ENCODE measurements around the gene PCDH19. TPM values are rescaled to one million over a fixed set of nuclear protein-coding genes. Genes with fewer than 3 reads are reported as not detected.
A peak's percentile ranks its signal among the peaks of the same experiment; 100 is the strongest.
"Not testable (repeated sequence)": the region's sequence is repeated elsewhere in the genome, so short reads cannot be mapped to it uniquely, and the experiment has no call there.

Gene PCDH19, protein sequence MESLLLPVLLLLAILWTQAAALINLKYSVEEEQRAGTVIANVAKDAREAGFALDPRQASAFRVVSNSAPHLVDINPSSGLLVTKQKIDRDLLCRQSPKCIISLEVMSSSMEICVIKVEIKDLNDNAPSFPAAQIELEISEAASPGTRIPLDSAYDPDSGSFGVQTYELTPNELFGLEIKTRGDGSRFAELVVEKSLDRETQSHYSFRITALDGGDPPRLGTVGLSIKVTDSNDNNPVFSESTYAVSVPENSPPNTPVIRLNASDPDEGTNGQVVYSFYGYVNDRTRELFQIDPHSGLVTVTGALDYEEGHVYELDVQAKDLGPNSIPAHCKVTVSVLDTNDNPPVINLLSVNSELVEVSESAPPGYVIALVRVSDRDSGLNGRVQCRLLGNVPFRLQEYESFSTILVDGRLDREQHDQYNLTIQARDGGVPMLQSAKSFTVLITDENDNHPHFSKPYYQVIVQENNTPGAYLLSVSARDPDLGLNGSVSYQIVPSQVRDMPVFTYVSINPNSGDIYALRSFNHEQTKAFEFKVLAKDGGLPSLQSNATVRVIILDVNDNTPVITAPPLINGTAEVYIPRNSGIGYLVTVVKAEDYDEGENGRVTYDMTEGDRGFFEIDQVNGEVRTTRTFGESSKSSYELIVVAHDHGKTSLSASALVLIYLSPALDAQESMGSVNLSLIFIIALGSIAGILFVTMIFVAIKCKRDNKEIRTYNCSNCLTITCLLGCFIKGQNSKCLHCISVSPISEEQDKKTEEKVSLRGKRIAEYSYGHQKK (N-terminal part only)
- total RNA-seq = under 0.01 TPM in 2 replicates

DNA sequence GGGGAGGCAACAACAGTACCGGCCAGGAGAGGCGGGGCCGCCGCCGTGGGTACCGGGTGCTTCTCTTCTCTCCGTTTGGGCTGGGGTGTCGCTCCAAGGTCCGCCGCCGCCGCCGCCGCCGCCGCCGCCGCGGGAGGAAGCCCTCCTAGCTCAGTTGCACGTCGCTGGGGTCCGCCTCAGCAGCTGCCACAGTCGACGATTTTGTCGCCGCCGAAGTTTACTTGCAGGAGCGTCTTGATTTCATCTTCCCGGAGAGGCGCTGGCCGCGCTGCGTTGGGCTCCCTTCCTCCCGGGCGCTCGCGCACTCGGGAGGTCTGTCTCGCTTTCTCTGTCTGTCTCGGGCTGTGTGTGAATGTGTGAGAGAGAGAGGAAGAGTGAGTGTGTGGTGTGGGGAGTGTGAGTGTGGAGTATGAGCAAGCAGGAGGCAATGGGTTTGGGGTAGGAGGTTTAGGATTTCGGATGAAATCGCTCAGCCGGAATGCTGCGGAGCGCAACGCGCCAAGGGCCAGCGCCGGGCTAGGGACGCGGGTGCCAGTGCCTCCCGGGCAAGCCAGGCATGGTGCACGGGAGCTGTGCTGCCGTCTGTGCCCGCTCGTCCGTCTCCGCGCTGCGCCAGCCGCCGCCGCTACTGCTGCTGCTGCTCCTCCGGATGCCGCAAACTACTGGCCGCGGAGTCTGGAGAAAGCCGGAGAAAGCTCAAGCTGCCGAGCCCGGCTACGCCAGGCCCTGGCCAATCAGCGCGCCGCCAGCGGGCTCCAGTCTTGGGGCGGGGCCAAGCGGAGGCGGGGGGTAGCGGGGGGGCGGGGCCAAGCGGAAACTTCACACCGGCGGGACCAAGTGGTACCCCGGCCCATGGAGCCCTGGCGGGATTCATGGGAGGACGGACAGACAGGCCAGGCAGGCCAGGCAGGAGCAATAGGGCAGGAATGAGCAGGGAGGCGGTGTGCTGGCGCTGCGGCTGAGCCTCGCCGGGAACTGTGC lies at the start of gene PCDH19:
Gene PCDH19, minus strand, starts transcription at position 664 of the 981 bp plus-strand sequence. CDS start 1,676 bp downstream, outside the sequence.
- Histone ChIP-seq H3K27me3 (ENCODE audit: control insufficient read depth, insufficient read depth, low read length) (peaks cover 15% of the 10 kb centered on the region), H3K36me3 (ENCODE audit: control insufficient read depth, insufficient read depth, low read length) (no peaks in the 10 kb centered on the region), H3K4me3 (ENCODE audit: low read depth, low read length) (peak within 1 kb of the TSS; percentile 27)
- DNase-seq (ENCODE audit: low read depth) = peak; percentile 32
- TF ChIP-seq, protein P1, sequence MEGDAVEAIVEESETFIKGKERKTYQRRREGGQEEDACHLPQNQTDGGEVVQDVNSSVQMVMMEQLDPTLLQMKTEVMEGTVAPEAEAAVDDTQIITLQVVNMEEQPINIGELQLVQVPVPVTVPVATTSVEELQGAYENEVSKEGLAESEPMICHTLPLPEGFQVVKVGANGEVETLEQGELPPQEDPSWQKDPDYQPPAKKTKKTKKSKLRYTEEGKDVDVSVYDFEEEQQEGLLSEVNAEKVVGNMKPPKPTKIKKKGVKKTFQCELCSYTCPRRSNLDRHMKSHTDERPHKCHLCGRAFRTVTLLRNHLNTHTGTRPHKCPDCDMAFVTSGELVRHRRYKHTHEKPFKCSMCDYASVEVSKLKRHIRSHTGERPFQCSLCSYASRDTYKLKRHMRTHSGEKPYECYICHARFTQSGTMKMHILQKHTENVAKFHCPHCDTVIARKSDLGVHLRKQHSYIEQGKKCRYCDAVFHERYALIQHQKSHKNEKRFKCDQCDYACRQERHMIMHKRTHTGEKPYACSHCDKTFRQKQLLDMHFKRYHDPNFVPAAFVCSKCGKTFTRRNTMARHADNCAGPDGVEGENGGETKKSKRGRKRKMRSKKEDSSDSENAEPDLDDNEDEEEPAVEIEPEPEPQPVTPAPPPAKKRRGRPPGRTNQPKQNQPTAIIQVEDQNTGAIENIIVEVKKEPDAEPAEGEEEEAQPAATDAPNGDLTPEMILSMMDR (IDR thresholded peaks at IDR 0.05; ENCODE audit: insufficient read depth, low read length, severe bottlenecking) = no peak
- FAIRE-seq = no peak

DNA sequence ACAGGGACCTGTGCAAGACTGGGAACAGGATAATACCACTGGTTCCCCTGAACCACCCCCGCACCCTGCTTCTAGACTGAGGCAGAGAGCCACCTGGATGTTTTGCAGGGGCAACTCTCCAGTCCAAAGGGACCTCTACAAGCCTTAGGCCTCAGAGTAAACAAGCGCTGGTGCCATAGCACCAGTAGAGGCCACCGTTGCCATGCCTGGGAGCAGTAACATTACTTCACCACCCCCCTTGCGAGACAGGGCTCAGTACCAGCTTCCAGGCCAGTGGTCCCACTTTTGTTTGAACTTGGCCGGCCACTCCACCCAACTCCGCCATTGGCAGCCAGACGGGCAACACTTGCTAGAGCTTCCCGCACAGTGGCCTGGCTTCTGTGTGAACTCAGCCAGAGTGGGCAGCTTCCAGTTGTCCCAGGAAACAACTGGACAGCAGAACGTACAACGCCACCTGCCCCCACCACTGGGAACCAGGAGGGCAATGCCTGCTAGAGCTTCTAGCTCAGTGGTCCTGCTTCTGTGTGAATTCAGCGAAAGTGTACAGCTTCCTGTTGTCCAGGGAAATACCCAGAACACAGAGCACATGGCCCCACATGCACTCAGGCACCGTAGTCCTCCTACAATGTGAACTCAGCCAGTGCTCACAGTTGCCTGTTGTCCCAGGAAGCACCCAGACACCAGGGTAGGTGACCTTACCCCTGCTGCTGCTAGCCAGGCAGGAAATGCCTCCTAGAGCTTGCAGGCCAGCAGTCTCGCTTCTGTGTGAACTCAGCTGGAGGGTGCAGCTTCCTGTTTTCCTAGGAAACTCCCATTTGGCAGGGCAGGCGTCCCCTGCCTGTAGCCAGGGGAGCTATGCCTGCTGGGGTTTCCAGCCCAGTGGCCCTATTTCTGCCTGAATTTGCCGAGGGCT lies 39.9 kb upstream of the PCDH19 start:
- Histone ChIP-seq H3K36me3 (ENCODE audit: control insufficient read depth, insufficient read depth, low read length) (no peaks in the 10 kb centered on the region), H3K27me3 (ENCODE audit: control insufficient read depth, insufficient read depth, low read length) (no peaks in the 10 kb centered on the region), H3K4me3 (ENCODE audit: low read depth, low read length) (no peak overlapping the region)
- DNase-seq (ENCODE audit: low read depth) (peak; percentile 25), FAIRE-seq (no peak)
- TF ChIP-seq, protein P1 (IDR thresholded peaks at IDR 0.05; ENCODE audit: insufficient read depth, low read length, severe bottlenecking) = no peak

DNA sequence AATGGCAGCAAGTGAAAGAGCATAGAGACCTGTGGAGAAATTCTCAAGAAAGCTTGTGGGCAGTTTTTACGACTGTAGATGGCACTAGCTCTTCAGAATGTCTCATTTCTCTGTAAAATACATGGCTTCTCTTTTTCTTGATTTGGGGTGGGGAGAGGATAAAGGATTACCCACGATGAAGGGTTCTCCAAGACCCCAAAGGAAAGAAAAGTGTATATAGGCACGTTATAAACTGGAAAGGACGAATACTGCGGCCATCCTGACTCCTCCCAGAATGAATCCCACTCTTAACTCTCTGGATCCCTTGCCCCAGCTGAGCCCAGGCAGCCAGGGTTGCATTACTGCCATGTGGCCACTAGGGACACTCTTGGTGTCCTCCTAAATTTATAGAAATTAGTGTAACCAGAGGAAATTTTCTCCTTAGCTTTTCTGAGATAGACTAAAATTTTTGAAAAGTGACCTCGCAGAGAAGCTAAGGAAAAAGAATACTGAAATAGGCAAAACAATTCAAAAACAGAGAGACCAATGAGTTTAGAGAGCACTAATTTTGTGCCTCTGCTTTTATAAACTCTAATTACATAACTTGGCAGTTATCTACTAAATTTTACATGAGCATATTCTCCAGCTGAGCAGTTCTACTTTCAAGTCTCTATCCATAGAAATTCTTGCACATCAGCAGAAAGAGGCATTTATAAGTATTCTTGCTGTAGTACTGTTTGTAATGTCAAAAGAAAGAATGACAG lies 37.8 kb upstream of the PCDH19 start:
- Histone ChIP-seq H3K4me3 (ENCODE audit: low read depth, low read length) (no peak overlapping the region), H3K36me3 (ENCODE audit: control insufficient read depth, insufficient read depth, low read length) (no peaks in the 10 kb centered on the region), H3K27me3 (ENCODE audit: control insufficient read depth, insufficient read depth, low read length) (no peaks in the 10 kb centered on the region)
- TF ChIP-seq, protein P1 (IDR thresholded peaks at IDR 0.05; ENCODE audit: insufficient read depth, low read length, severe bottlenecking) = peak; percentile 56
- DNase-seq (ENCODE audit: low read depth) (peak; percentile 10), FAIRE-seq (no peak)

DNA sequence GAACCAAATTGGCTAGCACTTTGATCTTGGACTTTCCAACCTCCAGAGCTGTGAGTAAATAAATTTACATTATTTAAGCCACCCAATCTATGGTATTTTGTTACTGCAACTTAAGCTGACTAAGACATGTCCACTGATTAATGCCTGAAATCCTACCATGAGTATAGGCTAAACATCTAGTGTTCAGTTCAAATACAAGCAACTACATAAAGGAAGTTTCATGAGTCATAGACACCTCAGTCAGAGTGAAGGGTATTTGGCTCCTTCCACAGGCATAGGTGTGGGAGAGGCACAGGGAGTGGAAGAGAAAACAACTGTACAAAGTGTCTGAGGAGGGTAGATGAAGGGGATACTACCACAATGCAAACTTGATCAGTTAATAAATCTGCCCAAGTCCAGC lies 35.5 kb upstream of the PCDH19 start:
- TF ChIP-seq, protein P1 (IDR thresholded peaks at IDR 0.05; ENCODE audit: insufficient read depth, low read length, severe bottlenecking) = no peak
- DNase-seq (ENCODE audit: low read depth) (peak; percentile 57), FAIRE-seq (no peak)
- no peak overlapping the region for H3K4me3 ChIP-seq (ENCODE audit: low read depth, low read length)
- H3K36me3 ChIP-seq (ENCODE audit: control insufficient read depth, insufficient read depth, low read length) = no peaks in the 10 kb centered on the region
- no peaks in the 10 kb centered on the region for H3K27me3 ChIP-seq (ENCODE audit: control insufficient read depth, insufficient read depth, low read length)

DNA sequence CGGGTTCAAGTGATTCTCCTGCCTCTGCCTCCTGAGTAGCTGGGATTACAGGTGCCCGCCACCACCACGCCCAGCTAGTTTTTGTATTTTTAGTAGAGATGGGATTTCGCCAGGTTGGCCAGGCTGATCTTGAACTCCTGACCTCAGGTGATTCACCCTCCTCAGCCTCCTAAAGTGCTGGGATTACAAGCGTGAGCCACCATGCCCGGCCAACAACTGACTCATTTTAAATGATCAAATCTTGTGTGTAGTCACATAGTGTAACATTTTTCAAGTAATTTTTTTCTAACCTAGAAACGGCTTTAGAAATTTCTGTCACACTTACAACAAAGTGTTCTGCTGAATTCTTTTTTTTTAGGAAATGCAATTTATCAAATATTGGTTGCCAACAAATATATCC lies 31.2 kb upstream of the PCDH19 start:
- H3K27me3 ChIP-seq (ENCODE audit: control insufficient read depth, insufficient read depth, low read length); H3K4me3 ChIP-seq (ENCODE audit: low read depth, low read length); FAIRE-seq; H3K36me3 ChIP-seq (ENCODE audit: control insufficient read depth, insufficient read depth, low read length): not testable (repeated sequence)
- peak; percentile 30 for DNase-seq (ENCODE audit: low read depth)

Data from bronchial epithelial cell (primary cell).